GM18870 (cell line): Measurements from ENCODE around the gene ABHD2.
"Not testable (repeated sequence)": the region's sequence is repeated elsewhere in the genome, so short reads cannot be mapped to it uniquely, and the experiment has no call there.

Experiments used
- ATAC-seq: cut with Tn5 transposase; IDR thresholded peaks from one replicate; pipeline ENCODE4 v1.9.1; 2021; ENCODE audit warnings: moderate library complexity; ENCODE audit not compliant: unreplicated experiment

Gene ABHD2

GRCh38 chr15:89136818-89137772, 48.8 kb downstream of the ABHD2 start:
- no peak for ATAC-seq

- ATAC-seq, result no peak
These were observed 49.7 kb downstream of the ABHD2 start for GRCh38 chr15:89137926-89138325.

- no peak for ATAC-seq
These were observed 50.9 kb downstream of the ABHD2 start for GRCh38 chr15:89138999-89139612.

GRCh38 chr15:89139613-89140499, 51.6 kb downstream of the ABHD2 start:
- no peak for ATAC-seq

- ATAC-seq, result no peak
These were observed 52.3 kb downstream of the ABHD2 start for GRCh38 chr15:89140595-89140994.

GRCh38 chr15:89141159-89141558, 52.9 kb downstream of the ABHD2 start:
- not testable (repeated sequence) for ATAC-seq

- no peak for ATAC-seq
These were observed 53.6 kb downstream of the ABHD2 start for GRCh38 chr15:89141885-89142284.

GRCh38 chr15:89142423-89142822, 54.2 kb downstream of the ABHD2 start:
- no peak for ATAC-seq

- ATAC-seq, result peak; percentile 58
These were observed 55.4 kb downstream of the ABHD2 start for GRCh38 chr15:89143503-89144162.

- ATAC-seq, result no peak
These were observed 56.2 kb downstream of the ABHD2 start for GRCh38 chr15:89144491-89144890.

GRCh38 chr15:89146366-89146765, 58.1 kb downstream of the ABHD2 start:
- no peak for ATAC-seq

GRCh38 chr15:89148126-89148525, 59.9 kb downstream of the ABHD2 start:
- ATAC-seq, result no peak

- no peak for ATAC-seq
These were observed 61.3 kb downstream of the ABHD2 start for GRCh38 chr15:89149501-89150101.

- ATAC-seq, result no peak
These were observed 62.0 kb downstream of the ABHD2 start for GRCh38 chr15:89150287-89150686.

GRCh38 chr15:89150762-89151664, 62.8 kb downstream of the ABHD2 start:
- no peak for ATAC-seq

GRCh38 chr15:89155122-89155521, 66.9 kb downstream of the ABHD2 start:
- ATAC-seq, result no peak

GRCh38 chr15:89155656-89156055, 67.4 kb downstream of the ABHD2 start:
- no peak for ATAC-seq

- ATAC-seq, result no peak
These were observed 68.8 kb downstream of the ABHD2 start for GRCh38 chr15:89157061-89157460.

GRCh38 chr15:89157918-89158564, 69.8 kb downstream of the ABHD2 start:
- ATAC-seq, result no peak
